Activated T-helper 1 cell treated with anti-CD3 and anti-CD28 coated beads, Interleukin-12 subunit alpha, Interleukin-12 subunit beta, Interleukin-2, Interleukin-4 antibody, amounts not matched to agents 30 ng/mL and 10 ng/mL and 1 ng/mL, durations not matched to agents 14 hours and 24 hours and 36 hours (primary cell): ENCODE measurements around the gene PEX16. TPM values are rescaled to one million over a fixed set of nuclear protein-coding genes. Genes with fewer than 3 reads are reported as not detected.

Source experiments
- DNase-seq: peaks from one replicate; pipeline ENCODE4 v3.0.0; 2021; ENCODE audit warnings: low spot score
- H3K27ac Mint-ChIP-seq: one replicate; pipeline ENCODE4 v1.8.0; 2021; ENCODE audit warnings: mild to moderate bottlenecking, mixed read lengths
- H3K27me3 Mint-ChIP-seq: one replicate; pipeline ENCODE4 v1.8.0; 2022; ENCODE audit warnings: mild to moderate bottlenecking, moderate library complexity, mixed read lengths; ENCODE audit not compliant: insufficient read depth
- H3K36me3 Mint-ChIP-seq: one replicate; pipeline ENCODE4 v1.8.0; 2021; ENCODE audit warnings: low read depth, mixed read lengths
- H3K4me1 Mint-ChIP-seq: one replicate; pipeline ENCODE4 v1.8.0; 2021; ENCODE audit warnings: low read depth, mixed read lengths
- H3K4me3 Mint-ChIP-seq: one replicate; pipeline ENCODE4 v1.8.0; 2021; ENCODE audit warnings: mild to moderate bottlenecking, moderate library complexity, mixed read lengths
- H3K9me3 Mint-ChIP-seq: one replicate; pipeline ENCODE4 v1.8.0; 2021; ENCODE audit warnings: mixed read lengths
- intact Hi-C: fragments of 100-400 bp; cut with micrococcal nuclease; formaldehyde crosslinking; loops from one replicate; pipeline ENCODE4 v1.15.1; 2024
- total RNA-seq: library from RNA; stranded (reverse); gene quantifications from 2 replicates; pipeline ENCODE4 v1.2.3, GENCODE V29; 2022

The PEX16 gene
- total RNA-seq, 1 donor from 2014 or later, result 44.6 TPM

DNA sequence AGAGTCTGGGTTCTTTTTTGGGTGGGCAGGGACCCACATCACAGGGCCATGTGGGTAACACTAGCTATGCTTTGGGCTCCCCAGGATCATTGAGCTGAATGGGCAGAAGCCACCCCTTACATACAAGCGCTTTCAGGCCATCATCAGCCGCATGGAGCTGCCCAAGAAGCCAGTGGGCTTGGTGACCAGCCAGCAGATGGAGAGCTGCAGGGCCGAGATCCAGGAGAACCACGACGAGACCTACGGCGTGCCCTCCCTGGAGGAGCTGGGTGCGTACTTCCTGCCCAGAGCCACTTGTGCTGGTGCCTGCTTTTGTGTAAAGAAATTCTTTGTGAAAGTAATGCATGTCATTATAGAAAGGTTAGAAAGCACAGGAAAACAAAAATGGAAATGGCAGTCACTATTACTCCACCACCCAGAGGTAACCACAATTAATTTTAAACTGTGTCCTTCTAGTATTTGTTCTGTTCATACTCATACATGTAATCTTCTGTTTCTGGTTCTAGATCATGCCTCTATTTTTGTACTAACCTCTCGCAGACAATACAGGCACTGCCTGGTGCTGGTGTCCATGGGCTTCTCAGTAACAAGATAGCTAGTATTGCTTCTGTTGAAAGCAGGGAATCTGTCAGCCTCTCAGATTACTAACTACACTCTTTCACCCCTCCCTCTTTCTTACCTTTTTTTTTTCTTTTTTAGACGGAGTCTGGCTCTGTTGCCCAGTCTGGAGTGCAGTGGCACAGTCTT is 56.7 kb downstream of the PEX16 start:
- Mint-ChIP-seq H3K27ac (no peak overlapping the region), H3K4me3 (no peak overlapping the region), H3K36me3 (peaks cover 36% of the 10 kb centered on the region), H3K27me3 (no peaks in the 10 kb centered on the region), H3K9me3 (no peaks in the 10 kb centered on the region), H3K4me1 (no peaks in the 10 kb centered on the region)
- no peak for DNase-seq
- intact Hi-C loops, result no loop called here

GRCh38 chr11:45860348-45860747 is 57.3 kb downstream of the PEX16 start:
- no peak overlapping the region for H3K4me3 Mint-ChIP-seq
- H3K36me3 Mint-ChIP-seq, result peaks cover 36% of the 10 kb centered on the region
- no peaks in the 10 kb centered on the region for H3K9me3 Mint-ChIP-seq
- intact Hi-C loops, result no loop called here
- no peak for DNase-seq
- no peaks in the 10 kb centered on the region for H3K27me3 Mint-ChIP-seq
- no peak overlapping the region for H3K27ac Mint-ChIP-seq
- no peaks in the 10 kb centered on the region for H3K4me1 Mint-ChIP-seq

Other genes starting within 250 kb of the PEX16 start
- 16.3 and 18.2 TPM in 2 replicates for gene SLC35C1, start 112.7 kb downstream of the PEX16 start, total RNA-seq
- gene CRY2, start 70.4 kb downstream of the PEX16 start, total RNA-seq, result 19.4 and 23.7 TPM in 2 replicates
- 0.51 and 0.91 TPM in 2 replicates for gene MAPK8IP1, start 32.2 kb downstream of the PEX16 start, total RNA-seq
- 0.59 and 1.9 TPM in 2 replicates for gene FREY1, start 10.6 kb downstream of the PEX16 start, total RNA-seq
- gene LARGE2, start 4.8 kb upstream of the PEX16 start, total RNA-seq, result not detected in 2 replicates
- gene PHF21A, start 203.6 kb upstream of the PEX16 start, total RNA-seq, result 32.9 and 42.0 TPM in 2 replicates